Gastrocnemius medialis (tissue), 4 donors: ENCODE measurements around the gene SKA1.

Experiments used
- CTCF ChIP-seq, 5 experiments: fragments of 450-650 bp in 3 of 5; fragments of 200-600 bp in 2 of 5; sonication (generic) in 2 of 5; IDR thresholded peaks in 4 of 5; conservative IDR thresholded peaks in 1 of 5; 1 replicate in 4 of 5; 2 replicates in 1 of 5; pipeline ENCODE4 v1.5.1; 2016 to 2019; ENCODE audit warnings: antibody characterized with exemption in 5 of 5, mild to moderate bottlenecking in 3 of 5, moderate library complexity in 3 of 5
- POLR2A ChIP-seq, 2 donors: fragments of 450-650 bp; IDR thresholded peaks; one replicate each; pipeline ENCODE4 v1.6.1; 2017; ENCODE audit warnings: antibody characterized with exemption in 2 of 2, mild to moderate bottlenecking in 2 of 2, moderate library complexity in 2 of 2

- TF ChIP-seq CTCF (IDR thresholded peaks at IDR 0.05 in 4 of 5, conservative IDR thresholded peaks at IDR 0.05 in 1 of 5) (no peak), POLR2A (IDR thresholded peaks at IDR 0.05) (no peak)
Observed at GRCh38 chr18:50439460-50440015, 64.7 kb downstream of the SKA1 start.
